NK-92 (cell line): ENCODE measurements around the gene PDF.
A peak's percentile ranks its signal among the peaks of the same experiment; 100 is the strongest.

ENCODE experiments used
- DNase-seq: peaks from one replicate; lab custom pipeline; 2025; ENCODE audit not compliant: unreplicated experiment; lab: John Stamatoyannopoulos, UW

Gene PDF

DNA sequence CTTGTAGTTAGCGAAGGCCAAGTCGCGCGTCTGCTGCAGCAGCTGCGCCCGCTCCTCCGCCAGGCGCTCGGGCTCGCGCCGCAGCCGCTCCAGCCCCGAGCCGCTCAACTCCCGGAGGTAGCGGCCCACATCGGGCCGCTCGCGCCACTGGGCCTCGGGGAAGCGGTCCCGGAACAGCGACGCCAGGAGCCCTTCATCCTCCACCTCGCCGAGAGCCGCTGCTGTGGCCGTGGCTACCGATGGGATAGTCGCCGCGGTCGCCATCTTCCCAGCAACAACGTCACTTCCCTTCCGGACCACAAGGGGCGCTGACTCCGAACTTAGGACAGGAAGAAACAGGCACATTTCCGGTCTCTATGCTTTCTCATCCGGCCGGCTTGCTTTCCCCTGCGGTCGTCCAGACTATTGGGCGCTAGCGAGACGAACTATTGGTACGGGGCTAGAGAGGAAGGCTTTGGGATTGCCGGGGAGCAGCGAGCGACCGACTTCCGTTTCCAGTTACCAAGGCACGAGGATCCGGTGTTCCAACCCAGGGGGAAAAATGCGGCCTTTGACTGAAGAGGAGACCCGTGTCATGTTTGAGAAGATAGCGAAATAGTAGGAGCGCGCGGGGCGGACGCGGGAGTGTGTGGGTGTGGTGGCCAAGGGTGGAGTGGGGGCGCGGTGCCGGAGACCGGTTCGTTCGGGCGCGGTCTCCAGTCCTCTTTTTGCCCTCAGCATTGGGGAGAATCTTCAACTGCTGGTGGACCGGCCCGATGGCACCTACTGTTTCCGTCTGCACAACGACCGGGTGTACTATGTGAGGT, 9.1 kb upstream of the PDF start, which contains the start of the genes COG8 and NIP7:
Gene COG8, minus strand, starts transcription at position 276 of the 806 bp plus-strand sequence. Its CDS starts 12 bp downstream, at position 264.
Gene NIP7, plus strand, starts transcription at position 484 of the 806 bp plus-strand sequence. Its CDS starts 58 bp downstream, at position 542.
- DNase-seq, result peak; percentile 34

GRCh38 chr16:69338557-69339288, 8.3 kb upstream of the PDF start:
- no peak for DNase-seq

GRCh38 chr16:69334696-69335095, 4.3 kb upstream of the PDF start:
- no peak for DNase-seq

DNA sequence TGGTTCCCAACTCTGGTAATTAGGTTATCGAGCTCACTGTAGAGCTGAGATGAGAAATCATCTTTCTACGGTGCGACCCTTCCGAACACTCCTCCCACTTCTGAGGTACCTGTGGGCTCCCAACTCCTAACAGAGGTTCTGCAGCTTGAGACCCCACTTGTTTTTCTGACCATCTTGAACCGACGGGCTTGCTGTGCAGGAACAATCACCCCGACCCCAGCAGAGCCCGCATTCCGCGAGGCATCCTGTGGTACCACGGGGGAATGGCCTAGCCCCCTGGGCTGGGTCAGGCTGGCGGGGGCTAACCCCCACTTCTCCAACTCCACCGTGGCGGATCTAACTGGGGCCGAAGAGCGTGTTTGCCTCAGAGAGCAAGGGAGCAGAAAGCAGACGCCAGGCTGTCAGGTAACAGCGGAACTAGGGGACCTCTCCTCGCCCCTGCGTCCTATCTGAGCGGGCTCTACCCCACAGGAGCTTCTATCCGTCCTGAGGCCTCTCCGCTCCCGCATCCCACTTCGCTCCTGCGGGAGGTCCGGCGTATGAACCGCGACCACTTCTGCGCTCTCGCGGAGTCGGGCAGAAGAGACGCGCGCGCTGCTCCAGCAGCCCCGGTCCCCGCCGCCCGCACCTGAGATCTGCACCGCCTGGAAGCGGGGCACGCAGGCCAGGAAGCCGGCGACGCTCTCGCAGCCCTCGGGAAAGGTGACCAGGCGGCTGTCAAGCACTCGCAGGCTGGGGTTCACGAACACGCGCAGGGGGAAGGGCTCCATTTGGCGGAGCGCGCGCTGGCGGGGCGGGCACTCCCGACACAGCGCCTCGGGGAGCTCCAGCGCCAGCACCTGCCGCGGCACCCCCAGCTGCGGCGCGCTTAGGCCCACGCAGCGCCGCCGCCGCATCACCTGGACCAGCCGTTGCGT, 761 bp downstream of the PDF start:
- no peak for DNase-seq

DNA sequence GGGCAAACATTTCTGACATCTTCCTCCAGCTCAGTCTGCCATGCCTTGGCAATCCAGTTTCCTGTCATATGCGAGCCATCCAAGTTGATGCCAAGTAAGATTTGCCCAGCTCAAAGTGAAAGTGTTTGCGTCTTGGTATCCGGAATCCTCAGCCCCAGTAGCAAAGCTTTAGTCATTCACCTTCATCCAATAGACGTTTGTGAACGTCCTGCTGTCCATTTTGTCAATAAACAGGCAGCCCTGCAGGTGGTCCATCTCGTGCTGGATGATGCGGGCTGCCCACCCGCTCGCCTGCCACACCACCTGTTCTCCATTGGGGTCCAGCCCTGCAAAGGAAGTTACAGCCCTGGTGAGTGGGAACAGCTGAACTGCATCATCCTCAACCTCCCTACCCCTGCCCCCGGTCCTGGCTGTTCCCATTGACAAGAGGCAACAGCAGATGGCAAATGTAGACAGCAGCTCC, 1.5 kb downstream of the PDF start:
- no peak for DNase-seq

DNA sequence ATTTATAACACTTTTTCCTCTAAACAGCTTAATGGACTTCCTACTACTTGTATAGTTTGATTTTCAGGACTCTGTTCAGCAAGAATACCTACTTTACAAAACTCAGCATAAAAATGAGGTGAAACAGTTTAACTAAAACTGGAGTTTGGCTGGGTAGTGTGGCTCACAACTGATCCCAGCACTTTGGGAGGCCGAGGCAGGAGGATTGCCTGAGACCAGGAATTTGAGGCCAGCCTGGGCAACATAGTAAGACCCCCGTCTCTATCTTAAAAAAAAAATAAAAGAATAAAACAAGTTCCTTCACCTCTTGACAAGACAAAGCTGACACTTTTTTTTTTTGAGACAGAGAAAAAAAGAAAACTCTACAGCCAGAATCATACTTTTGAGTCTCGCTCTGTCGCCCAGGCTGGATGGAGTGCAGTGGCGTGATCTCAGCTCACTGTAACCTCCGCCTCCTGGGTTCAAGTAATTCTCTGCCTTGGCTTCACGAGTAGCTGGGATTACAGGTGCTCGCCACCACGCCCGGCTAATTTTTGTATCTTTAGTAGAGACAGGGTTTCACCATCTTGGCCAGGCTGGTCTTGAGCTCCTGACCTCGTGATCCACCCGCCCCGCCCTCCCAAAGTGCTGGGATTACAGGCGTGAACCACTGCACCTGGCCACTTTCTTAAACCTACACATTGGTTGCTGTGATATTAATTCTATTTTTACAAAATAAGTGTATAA, 2.6 kb downstream of the PDF start:
- no peak for DNase-seq

DNA sequence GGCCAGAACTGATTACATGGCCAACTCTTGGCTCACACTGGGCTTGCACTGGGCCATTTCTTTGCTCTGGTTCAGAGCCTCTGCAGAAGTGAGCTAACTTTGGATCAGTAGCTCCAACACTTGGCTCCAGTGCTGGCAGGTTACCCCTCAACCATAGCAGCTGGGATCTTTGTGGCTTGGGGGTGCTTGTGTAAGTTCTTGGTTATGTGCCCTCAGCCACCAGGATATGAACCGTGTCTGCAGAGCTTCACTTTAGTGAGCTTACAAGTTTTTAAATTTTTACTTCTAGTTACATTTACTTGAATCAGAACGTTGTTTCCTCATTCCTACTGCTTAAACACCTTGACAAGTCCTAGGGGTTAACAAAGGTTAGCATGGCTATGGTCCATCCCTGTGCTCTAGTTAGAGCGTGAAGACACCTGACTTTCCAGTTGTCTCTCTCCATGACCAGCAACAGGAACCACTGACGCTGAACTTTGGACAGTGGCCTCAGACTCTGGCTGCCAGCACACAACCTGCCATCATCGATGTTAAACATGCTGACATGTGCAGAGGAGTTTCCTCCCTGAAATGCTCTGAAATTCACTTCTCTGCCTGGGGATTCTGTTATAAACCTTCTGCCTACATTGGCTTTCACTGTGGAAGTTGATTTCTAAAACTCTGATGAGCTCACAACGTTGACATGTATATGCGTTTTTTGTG, 4.1 kb downstream of the PDF start:
- no peak for DNase-seq

- no peak for DNase-seq
These were observed 4.6 kb downstream of the PDF start for GRCh38 chr16:69325784-69326171.

DNA sequence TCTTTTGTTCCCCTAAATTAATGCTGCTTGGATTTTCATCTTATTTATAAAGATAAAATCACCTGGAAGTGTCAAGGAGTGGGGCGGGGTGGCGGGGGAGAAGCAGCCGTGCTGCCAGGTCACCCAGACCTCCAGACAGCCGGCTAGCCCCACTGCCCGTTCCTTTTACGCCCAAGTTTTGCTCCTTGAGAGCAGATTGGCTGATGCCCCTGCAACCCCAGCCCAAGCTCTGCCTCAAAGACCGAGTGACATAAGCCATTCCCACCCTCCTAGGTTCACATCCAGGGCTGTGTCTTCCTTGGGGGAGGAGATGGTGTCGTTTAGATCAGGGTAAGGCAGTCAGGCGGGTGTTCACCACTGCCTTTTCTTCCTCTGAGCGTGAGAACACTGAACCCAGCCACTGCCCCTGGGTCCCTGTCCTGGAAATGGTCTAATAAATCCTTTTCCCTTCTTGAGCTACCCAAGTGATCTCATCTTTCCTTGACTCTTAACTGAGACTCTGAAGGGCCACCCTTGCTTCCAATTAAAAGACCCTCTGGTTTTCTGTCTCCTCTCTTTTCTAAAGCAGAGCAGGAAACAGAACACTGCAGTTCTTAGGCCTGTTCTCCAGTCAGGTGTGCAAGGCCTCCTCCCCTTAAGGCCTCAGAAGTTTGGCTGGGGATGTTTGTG, 5.7 kb downstream of the PDF start:
- DNase-seq, result no peak

- no peak for DNase-seq
These were observed 6.3 kb downstream of the PDF start for GRCh38 chr16:69324013-69324531.

GRCh38 chr16:69323415-69323814, 7.0 kb downstream of the PDF start:
- DNase-seq, result no peak

DNA sequence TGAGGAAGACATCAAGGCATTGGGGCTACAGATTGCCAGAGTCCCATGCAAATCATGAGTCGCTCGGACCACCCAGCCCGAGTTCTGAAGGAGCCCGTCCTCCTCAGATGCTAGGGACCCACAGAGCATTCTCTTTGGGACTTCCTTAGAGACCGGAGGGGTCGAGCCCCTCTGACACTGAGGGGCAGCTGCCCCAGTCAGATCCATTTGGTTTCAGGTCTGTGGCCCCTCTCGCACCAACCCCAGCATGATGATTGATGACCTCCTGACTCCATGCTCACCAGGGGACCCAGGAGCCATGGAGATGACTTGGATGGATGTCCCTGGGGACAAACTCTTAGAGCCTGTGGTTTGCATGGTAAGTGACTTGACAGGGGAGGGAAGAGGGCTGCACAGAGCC, 8.0 kb downstream of the PDF start:
- no peak for DNase-seq

DNA sequence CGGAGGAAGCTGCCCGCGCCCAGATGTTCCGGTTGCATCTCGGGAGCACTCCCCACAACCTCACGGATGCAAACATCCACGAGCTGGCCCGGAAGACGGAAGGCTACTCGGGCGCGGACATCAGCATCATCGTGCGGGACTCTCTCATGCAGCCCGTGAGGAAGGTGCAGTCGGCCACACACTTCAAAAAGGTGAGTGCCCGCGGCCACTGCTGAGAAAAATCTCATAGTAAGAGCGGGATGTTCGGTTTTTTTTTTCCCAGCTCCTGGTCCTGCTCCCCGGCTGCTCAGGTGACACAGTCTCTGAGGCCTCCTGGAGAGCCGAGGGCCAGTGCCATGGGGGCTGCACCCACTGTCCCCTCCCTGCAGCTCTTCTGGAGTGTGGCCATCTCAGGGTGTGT, 9.3 kb downstream of the PDF start:
- DNase-seq, result no peak

- no peak for DNase-seq
These were observed 9.7 kb downstream of the PDF start for GRCh38 chr16:69320740-69321073.

- DNase-seq, result no peak
These were observed 10.3 kb downstream of the PDF start for GRCh38 chr16:69319826-69320739.

- no peak for DNase-seq
These were observed 11.0 kb downstream of the PDF start for GRCh38 chr16:69319381-69319780.

DNA sequence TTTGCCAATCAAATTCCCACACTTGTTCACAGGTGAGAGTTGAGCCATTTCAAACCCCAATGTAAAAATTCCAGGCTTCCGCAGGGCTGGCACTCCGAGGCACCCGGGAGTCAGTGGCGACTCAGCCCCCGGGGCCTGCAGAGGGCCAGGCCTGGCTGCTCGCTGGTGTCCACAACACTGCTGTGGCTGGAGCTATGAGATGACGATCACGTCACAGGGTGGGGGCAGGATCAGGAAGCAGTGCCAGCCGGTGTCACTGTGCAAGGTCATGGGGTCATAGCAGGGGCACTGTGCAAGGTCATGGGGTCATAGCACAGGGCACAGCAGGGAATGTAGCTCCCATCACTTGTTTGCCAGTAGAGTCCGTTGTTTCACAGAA, 11.5 kb downstream of the PDF start:
- no peak for DNase-seq
